ENCODE results near the gene STN1.

DNA sequence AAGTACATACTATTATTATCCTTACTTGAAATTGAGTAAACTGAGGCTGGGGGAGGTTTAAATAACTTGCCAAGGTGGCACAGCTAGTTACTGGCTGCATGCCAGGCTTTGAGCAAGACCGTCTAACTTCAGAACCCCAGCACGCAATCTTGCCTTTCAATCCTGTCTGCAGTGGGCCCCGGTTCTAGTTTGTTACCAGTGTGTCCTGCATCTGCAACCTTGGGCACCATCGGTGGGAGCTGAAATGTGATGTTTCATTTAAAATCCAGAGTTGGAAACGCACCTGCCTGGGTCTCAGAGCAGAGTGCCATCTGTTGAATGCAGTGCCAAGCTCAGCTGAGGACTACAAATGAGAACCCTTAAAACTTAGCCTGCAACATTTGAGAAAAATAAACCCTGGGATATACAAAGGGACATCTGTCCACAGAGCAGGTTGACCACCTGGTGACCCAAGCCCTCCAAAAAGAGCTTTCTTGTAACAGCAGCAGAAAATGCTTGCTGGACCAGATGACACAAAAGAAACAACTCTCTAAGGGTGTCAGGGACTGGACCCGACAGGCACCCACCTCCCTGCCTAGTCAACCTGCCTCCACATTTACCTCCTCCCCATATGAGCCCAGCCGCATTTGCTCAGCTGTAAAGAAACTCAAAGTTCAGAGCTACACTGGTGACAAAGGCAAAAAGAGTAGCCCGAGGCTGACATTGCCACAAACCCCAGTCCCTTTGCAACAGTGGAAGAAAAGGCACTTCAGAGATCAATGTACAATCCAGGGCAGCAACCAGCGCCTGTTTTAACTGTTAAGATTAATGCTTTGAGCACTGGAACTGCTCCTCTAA is 64.3 kb downstream of the STN1 start:
- TF ChIP-seq, protein P1, sequence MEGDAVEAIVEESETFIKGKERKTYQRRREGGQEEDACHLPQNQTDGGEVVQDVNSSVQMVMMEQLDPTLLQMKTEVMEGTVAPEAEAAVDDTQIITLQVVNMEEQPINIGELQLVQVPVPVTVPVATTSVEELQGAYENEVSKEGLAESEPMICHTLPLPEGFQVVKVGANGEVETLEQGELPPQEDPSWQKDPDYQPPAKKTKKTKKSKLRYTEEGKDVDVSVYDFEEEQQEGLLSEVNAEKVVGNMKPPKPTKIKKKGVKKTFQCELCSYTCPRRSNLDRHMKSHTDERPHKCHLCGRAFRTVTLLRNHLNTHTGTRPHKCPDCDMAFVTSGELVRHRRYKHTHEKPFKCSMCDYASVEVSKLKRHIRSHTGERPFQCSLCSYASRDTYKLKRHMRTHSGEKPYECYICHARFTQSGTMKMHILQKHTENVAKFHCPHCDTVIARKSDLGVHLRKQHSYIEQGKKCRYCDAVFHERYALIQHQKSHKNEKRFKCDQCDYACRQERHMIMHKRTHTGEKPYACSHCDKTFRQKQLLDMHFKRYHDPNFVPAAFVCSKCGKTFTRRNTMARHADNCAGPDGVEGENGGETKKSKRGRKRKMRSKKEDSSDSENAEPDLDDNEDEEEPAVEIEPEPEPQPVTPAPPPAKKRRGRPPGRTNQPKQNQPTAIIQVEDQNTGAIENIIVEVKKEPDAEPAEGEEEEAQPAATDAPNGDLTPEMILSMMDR (IDR thresholded peaks at IDR 0.05), result no peak
- TF ChIP-seq POLR2A (IDR thresholded peaks at IDR 0.05), result no peak
